Uterus (tissue), 2 donors: Measurements from ENCODE around the gene GBP1.

Experiments used
- POLR2A ChIP-seq, 2 donors: fragments of 450-650 bp; IDR thresholded peaks; one replicate each; pipeline ENCODE4 v1.6.1; 2016; ENCODE audit warnings: antibody characterized with exemption in 2 of 2, mild to moderate bottlenecking in 1 of 2, moderate library complexity in 1 of 2
- TF ChIP-seq, protein P1 (sequence below), 4 experiments: fragments of 200-600 bp in 2 of 4; fragments of 450-650 bp in 2 of 4; sonication (generic) in 2 of 4; IDR thresholded peaks; one replicate each; pipeline ENCODE4 v1.5.1; 2016 to 2019; ENCODE audit warnings: antibody characterized with exemption in 4 of 4, mild to moderate bottlenecking in 2 of 4, moderate library complexity in 1 of 4

DNA sequence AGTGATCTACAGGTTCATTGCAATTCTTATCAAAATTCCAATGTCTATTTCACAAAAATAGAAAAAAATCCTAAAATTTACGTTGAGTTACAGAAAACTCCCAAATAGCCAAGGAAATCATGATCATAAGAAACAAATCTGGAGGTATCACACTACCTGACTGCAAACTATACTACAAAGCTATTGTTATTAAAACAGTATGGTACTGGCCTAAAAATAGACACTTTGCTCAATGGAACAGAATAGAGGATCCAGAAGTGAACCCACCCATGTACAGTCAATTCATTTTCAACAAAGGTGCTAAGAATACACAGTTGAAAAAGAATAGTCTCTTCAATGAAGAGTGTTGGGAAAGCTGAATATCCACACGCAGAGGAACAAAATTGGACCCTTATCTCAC, 30.7 kb upstream of the GBP1 start:
- TF ChIP-seq, protein P1, sequence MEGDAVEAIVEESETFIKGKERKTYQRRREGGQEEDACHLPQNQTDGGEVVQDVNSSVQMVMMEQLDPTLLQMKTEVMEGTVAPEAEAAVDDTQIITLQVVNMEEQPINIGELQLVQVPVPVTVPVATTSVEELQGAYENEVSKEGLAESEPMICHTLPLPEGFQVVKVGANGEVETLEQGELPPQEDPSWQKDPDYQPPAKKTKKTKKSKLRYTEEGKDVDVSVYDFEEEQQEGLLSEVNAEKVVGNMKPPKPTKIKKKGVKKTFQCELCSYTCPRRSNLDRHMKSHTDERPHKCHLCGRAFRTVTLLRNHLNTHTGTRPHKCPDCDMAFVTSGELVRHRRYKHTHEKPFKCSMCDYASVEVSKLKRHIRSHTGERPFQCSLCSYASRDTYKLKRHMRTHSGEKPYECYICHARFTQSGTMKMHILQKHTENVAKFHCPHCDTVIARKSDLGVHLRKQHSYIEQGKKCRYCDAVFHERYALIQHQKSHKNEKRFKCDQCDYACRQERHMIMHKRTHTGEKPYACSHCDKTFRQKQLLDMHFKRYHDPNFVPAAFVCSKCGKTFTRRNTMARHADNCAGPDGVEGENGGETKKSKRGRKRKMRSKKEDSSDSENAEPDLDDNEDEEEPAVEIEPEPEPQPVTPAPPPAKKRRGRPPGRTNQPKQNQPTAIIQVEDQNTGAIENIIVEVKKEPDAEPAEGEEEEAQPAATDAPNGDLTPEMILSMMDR (IDR thresholded peaks at IDR 0.05) = no peak
- no peak for TF ChIP-seq POLR2A (IDR thresholded peaks at IDR 0.05)
